ENCODE measurements around the gene MRPL49. TPM values are rescaled to one million over a fixed set of nuclear protein-coding genes. Genes with fewer than 3 reads are reported as not detected.

The MRPL49 gene
- total and polyA plus RNA-seq, 9 of the 15 experiments (the other 6 are each of a cell fraction or from before 2014, with no cell fraction given): 74.3 to 132 (median 91.2) TPM

GRCh38 chr11:65136515-65137096 is 14.5 kb downstream of the MRPL49 start:
- BruUV-seq (replicated peaks): no TSS peak
- no peak overlapping the region for H3K4me3 ChIP-seq
- H3K4me1 ChIP-seq (replicated peaks in 1 of 2; ENCODE audit: control insufficient read depth in 2 of 2, insufficient read depth in 2 of 2, low read length in 2 of 2): peaks cover 21 to 43% of the 10 kb centered on the region in 2 experiments; a peak in 4 of 5 replicates
- CTCF ChIA-PET (ENCODE audit: low intra/inter-chr PET ratio): no interaction called here
- no peaks in the 10 kb centered on the region for H3K9me3 ChIP-seq (replicated peaks; ENCODE audit: control insufficient read depth, insufficient read depth, low read depth, low read length)
- 84% methylated on average over 15 of the region's 15 CpGs for WGBS (ENCODE audit: insufficient coverage, low coverage, missing lambda C conversion rate)
- H2AFZ ChIP-seq (ENCODE audit: low read depth, low read length): no peak overlapping the region
- in situ Hi-C loops (cut with MboI) (no loop called here), intact Hi-C loops (cut with micrococcal nuclease) (no loop called here)
- DNase-seq (ENCODE audit: extremely low read depth in 1 of 4, low spot score in 3 of 4) (no peak), ATAC-seq (no peak), FAIRE-seq (peak; percentile 29)
- H4K20me1 ChIP-seq (replicated peaks; ENCODE audit: control insufficient read depth, insufficient read depth, low read length): peaks cover 7% of the 10 kb centered on the region; the same call in 1 of the 2 replicates
- no peak overlapping the region for H3K27ac ChIP-seq (ENCODE audit: extremely low read depth, low read depth, low read length)
- H3K9ac ChIP-seq (ENCODE audit: insufficient read depth in 1 of 2, low read depth in 2 of 2, low read length in 2 of 2): peak overlapping the region in 1 of 2 experiments; percentile 24; a peak in 1 of 4 replicates
- no peak for TF ChIP-seq HIVEP1 (CRISPR knock-in tag; IDR thresholded peaks at IDR 0.05)
- TF ChIP-seq HOXB6 (CRISPR knock-in tag; IDR thresholded peaks at IDR 0.05; ENCODE audit: borderline replicate concordance): no peak
- TF ChIP-seq XRCC4 (IDR thresholded peaks at IDR 0.05; ENCODE audit: extremely low read depth, insufficient read depth, insufficient read length): no peak
- TF ChIP-seq FOXP4 (CRISPR knock-in tag; IDR thresholded peaks at IDR 0.05; ENCODE audit: borderline replicate concordance): no peak
- TF ChIP-seq BRF1 (IDR thresholded peaks at IDR 0.05; ENCODE audit: borderline replicate concordance, extremely low read depth, insufficient read length): no peak
- TF ChIP-seq ZNF395 (CRISPR knock-in tag; IDR thresholded peaks at IDR 0.05): no peak
- TF ChIP-seq THRAP3 (IDR thresholded peaks at IDR 0.05; ENCODE audit: borderline replicate concordance): no peak
- no peak for TF ChIP-seq ZBTB43 (CRISPR knock-in tag; IDR thresholded peaks at IDR 0.05)
- no peak for TF ChIP-seq ETS1 (conservative IDR thresholded peaks at IDR 0.05; ENCODE audit: control insufficient read depth, low read depth, low read length)
- no peak for TF ChIP-seq SMARCC2 (IDR thresholded peaks at IDR 0.05; ENCODE audit: low read depth)
- TF ChIP-seq SREBF1 (IDR thresholded peaks at IDR 0.05; ENCODE audit: borderline replicate concordance, low read depth, low read length): no peak
- H3K79me2 ChIP-seq (ENCODE audit: control insufficient read depth, insufficient read depth, low read length): peaks cover 34% of the 10 kb centered on the region
- no peak overlapping the region for H3K4me2 ChIP-seq (ENCODE audit: insufficient read depth, low read length)
- no peaks in the 10 kb centered on the region; a peak in 1 of 5 replicates for H3K27me3 ChIP-seq (ENCODE audit: control insufficient read depth in 2 of 2, insufficient read depth in 2 of 2, low read length in 2 of 2)
- H3K9me1 ChIP-seq (ENCODE audit: control insufficient read depth, insufficient read depth, low read length): peaks cover 4% of the 10 kb centered on the region
- H3K36me3 ChIP-seq (ENCODE audit: control insufficient read depth, insufficient read depth, low read length): peaks cover 15% of the 10 kb centered on the region
- POLR2A ChIA-PET: interaction anchor here (0.6 to 8.4 kb wide), 9 partner anchors 10 to 477 kb away, joined by 3 to 182 read pairs (median 9); partner anchors contain the start of genes CAPN1, FAU, MRPL49 and SPDYC
